ENCODE results near the gene CTCFL.

Gene CTCFL

GRCh38 chr20:57564180-57564802 lies 39.4 kb upstream of the CTCFL start:
- Histone ChIP-seq H3K23ac (ENCODE audit: low read length) (no peak overlapping the region), H3K4me3 (ENCODE audit: low read depth, low read length) (no peak overlapping the region), H3K4ac (ENCODE audit: low read depth, low read length) (no peak overlapping the region), H2BK120ac (ENCODE audit: insufficient read depth, low read length, poor library complexity) (no peak overlapping the region), H3K14ac (ENCODE audit: low read length) (no peak overlapping the region), H4K91ac (ENCODE audit: low read depth, low read length) (no peak overlapping the region), H3K27ac (ENCODE audit: low read depth, low read length) (no peak overlapping the region), H2AFZ (ENCODE audit: insufficient read depth, low read length, poor library complexity) (no peak overlapping the region), H2AK5ac (ENCODE audit: low read length) (no peak overlapping the region), H4K12ac (ENCODE audit: low read depth, low read length) (no peak overlapping the region), H2BK12ac (ENCODE audit: low read length) (no peak overlapping the region), H3K79me1 (ENCODE audit: low read length) (no peaks in the 10 kb centered on the region), H3K9me3 (ENCODE audit: insufficient read depth, low read depth, low read length) (peaks cover 2% of the 10 kb centered on the region), H3K18ac (ENCODE audit: low read length) (no peak overlapping the region), H3K27me3 (ENCODE audit: insufficient read depth, low read length) (no peaks in the 10 kb centered on the region), H3K36me3 (ENCODE audit: control insufficient read depth in 1 of 2, insufficient read depth in 2 of 2, low read length in 2 of 2) (no peaks in the 10 kb centered on the region), H3K4me1 (ENCODE audit: control insufficient read depth in 1 of 2, insufficient read depth in 2 of 2, low read length in 2 of 2) (no peaks in the 10 kb centered on the region), H4K8ac (ENCODE audit: low read depth, low read length) (no peak overlapping the region), H2BK5ac (ENCODE audit: low read depth, low read length, poor library complexity) (no peak overlapping the region), H3K9ac (ENCODE audit: low read length) (no peak overlapping the region), H3K4me2 (ENCODE audit: low read length) (no peak overlapping the region), H3K79me2 (ENCODE audit: control insufficient read depth, insufficient read depth, low read length, poor library complexity) (no peaks in the 10 kb centered on the region)
- DNase-seq: no peak
- no CpG with 5 or more reads among the region's 14 CpGs for WGBS (ENCODE audit: extremely low coverage, insufficient coverage, insufficient read length)

- DNase-seq: no peak
- Histone ChIP-seq H3K23ac (ENCODE audit: low read length) (no peak overlapping the region), H3K79me2 (ENCODE audit: control insufficient read depth, insufficient read depth, low read length, poor library complexity) (no peaks in the 10 kb centered on the region), H3K4ac (ENCODE audit: low read depth, low read length) (no peak overlapping the region), H2BK120ac (ENCODE audit: insufficient read depth, low read length, poor library complexity) (no peak overlapping the region), H3K27ac (ENCODE audit: low read depth, low read length) (no peak overlapping the region), H3K4me1 (ENCODE audit: control insufficient read depth in 1 of 2, insufficient read depth in 2 of 2, low read length in 2 of 2) (no peaks in the 10 kb centered on the region), H4K8ac (ENCODE audit: low read depth, low read length) (no peak overlapping the region), H4K91ac (ENCODE audit: low read depth, low read length) (no peak overlapping the region), H3K27me3 (ENCODE audit: insufficient read depth, low read length) (no peaks in the 10 kb centered on the region), H4K12ac (ENCODE audit: low read depth, low read length) (no peak overlapping the region), H2AK5ac (ENCODE audit: low read length) (no peak overlapping the region), H3K18ac (ENCODE audit: low read length) (no peak overlapping the region), H3K36me3 (ENCODE audit: control insufficient read depth in 1 of 2, insufficient read depth in 2 of 2, low read length in 2 of 2) (no peaks in the 10 kb centered on the region), H3K9me3 (ENCODE audit: insufficient read depth, low read depth, low read length) (peaks cover 2% of the 10 kb centered on the region), H2BK5ac (ENCODE audit: low read depth, low read length, poor library complexity) (no peak overlapping the region), H2BK12ac (ENCODE audit: low read length) (no peak overlapping the region), H3K79me1 (ENCODE audit: low read length) (no peaks in the 10 kb centered on the region), H3K9ac (ENCODE audit: low read length) (no peak overlapping the region), H2AFZ (ENCODE audit: insufficient read depth, low read length, poor library complexity) (no peak overlapping the region), H3K14ac (ENCODE audit: low read length) (no peak overlapping the region), H3K4me3 (ENCODE audit: low read depth, low read length) (no peak overlapping the region), H3K4me2 (ENCODE audit: low read length) (no peak overlapping the region)
- WGBS (ENCODE audit: extremely low coverage, insufficient coverage, insufficient read length): no CpG with 5 or more reads among the region's 12 CpGs
These were observed 38.6 kb upstream of the CTCFL start for GRCh38 chr20:57563522-57563921.

GRCh38 chr20:57562541-57563465 lies 37.9 kb upstream of the CTCFL start:
- Histone ChIP-seq H3K4me2 (ENCODE audit: low read length) (no peak overlapping the region), H3K14ac (ENCODE audit: low read length) (no peak overlapping the region), H4K91ac (ENCODE audit: low read depth, low read length) (no peak overlapping the region), H2BK12ac (ENCODE audit: low read length) (no peak overlapping the region), H3K23ac (ENCODE audit: low read length) (no peak overlapping the region), H3K27ac (ENCODE audit: low read depth, low read length) (no peak overlapping the region), H2AFZ (ENCODE audit: insufficient read depth, low read length, poor library complexity) (no peak overlapping the region), H3K27me3 (ENCODE audit: insufficient read depth, low read length) (no peaks in the 10 kb centered on the region), H3K9ac (ENCODE audit: low read length) (no peak overlapping the region), H2AK5ac (ENCODE audit: low read length) (no peak overlapping the region), H3K79me1 (ENCODE audit: low read length) (no peaks in the 10 kb centered on the region), H4K12ac (ENCODE audit: low read depth, low read length) (no peak overlapping the region), H3K79me2 (ENCODE audit: control insufficient read depth, insufficient read depth, low read length, poor library complexity) (no peaks in the 10 kb centered on the region), H3K9me3 (ENCODE audit: insufficient read depth, low read depth, low read length) (peaks cover 2% of the 10 kb centered on the region), H2BK5ac (ENCODE audit: low read depth, low read length, poor library complexity) (no peak overlapping the region), H3K4me3 (ENCODE audit: low read depth, low read length) (no peak overlapping the region), H3K4me1 (ENCODE audit: control insufficient read depth in 1 of 2, insufficient read depth in 2 of 2, low read length in 2 of 2) (no peaks in the 10 kb centered on the region), H3K18ac (ENCODE audit: low read length) (no peak overlapping the region), H3K4ac (ENCODE audit: low read depth, low read length) (no peak overlapping the region), H3K36me3 (ENCODE audit: control insufficient read depth in 1 of 2, insufficient read depth in 2 of 2, low read length in 2 of 2) (no peaks in the 10 kb centered on the region), H4K8ac (ENCODE audit: low read depth, low read length) (no peak overlapping the region), H2BK120ac (ENCODE audit: insufficient read depth, low read length, poor library complexity) (no peak overlapping the region)
- no CpG with 5 or more reads among the region's 35 CpGs for WGBS (ENCODE audit: extremely low coverage, insufficient coverage, insufficient read length)
- DNase-seq: no peak

- H3K4me1 ChIP-seq (ENCODE audit: control insufficient read depth in 1 of 2, insufficient read depth in 2 of 2, low read length in 2 of 2): no peaks in the 10 kb centered on the region
- no peak overlapping the region for H3K4ac ChIP-seq (ENCODE audit: low read depth, low read length)
- no CpG with 5 or more reads among the region's 24 CpGs for WGBS (ENCODE audit: extremely low coverage, insufficient coverage, insufficient read length)
- no peak overlapping the region for H4K8ac ChIP-seq (ENCODE audit: low read depth, low read length)
- H3K36me3 ChIP-seq (ENCODE audit: control insufficient read depth in 1 of 2, insufficient read depth in 2 of 2, low read length in 2 of 2): no peaks in the 10 kb centered on the region
- no peaks in the 10 kb centered on the region for H3K79me1 ChIP-seq (ENCODE audit: low read length)
- no peaks in the 10 kb centered on the region for H3K79me2 ChIP-seq (ENCODE audit: control insufficient read depth, insufficient read depth, low read length, poor library complexity)
- no peak overlapping the region for H2BK12ac ChIP-seq (ENCODE audit: low read length)
- no peak overlapping the region for H3K14ac ChIP-seq (ENCODE audit: low read length)
- H3K9me3 ChIP-seq (ENCODE audit: insufficient read depth, low read depth, low read length): peaks cover 6% of the 10 kb centered on the region
- H4K12ac ChIP-seq (ENCODE audit: low read depth, low read length): no peak overlapping the region
- no peak for DNase-seq
- no peak overlapping the region for H3K27ac ChIP-seq (ENCODE audit: low read depth, low read length)
- H3K18ac ChIP-seq (ENCODE audit: low read length): no peak overlapping the region
- H3K4me3 ChIP-seq (ENCODE audit: low read depth, low read length): no peak overlapping the region
- no peak overlapping the region for H3K9ac ChIP-seq (ENCODE audit: low read length)
- no peak overlapping the region for H2BK5ac ChIP-seq (ENCODE audit: low read depth, low read length, poor library complexity)
- no peak overlapping the region for H2BK120ac ChIP-seq (ENCODE audit: insufficient read depth, low read length, poor library complexity)
- no peak overlapping the region for H4K91ac ChIP-seq (ENCODE audit: low read depth, low read length)
- no peaks in the 10 kb centered on the region for H3K27me3 ChIP-seq (ENCODE audit: insufficient read depth, low read length)
- no peak overlapping the region for H3K4me2 ChIP-seq (ENCODE audit: low read length)
- H2AK5ac ChIP-seq (ENCODE audit: low read length): no peak overlapping the region
- no peak overlapping the region for H2AFZ ChIP-seq (ENCODE audit: insufficient read depth, low read length, poor library complexity)
- H3K23ac ChIP-seq (ENCODE audit: low read length): no peak overlapping the region
These were observed 36.7 kb upstream of the CTCFL start for GRCh38 chr20:57561356-57562279.

Data from trophoblast cell (in vitro differentiated cells and primary cell).